Hepatic stellate cell (primary cell): ENCODE data around the gene ATP10D.

Source experiments
- DNase-seq: peaks from one replicate; pipeline ENCODE4 v3.0.0; 2011; ENCODE audit warnings: low spot score

ATP10D gene

DNA sequence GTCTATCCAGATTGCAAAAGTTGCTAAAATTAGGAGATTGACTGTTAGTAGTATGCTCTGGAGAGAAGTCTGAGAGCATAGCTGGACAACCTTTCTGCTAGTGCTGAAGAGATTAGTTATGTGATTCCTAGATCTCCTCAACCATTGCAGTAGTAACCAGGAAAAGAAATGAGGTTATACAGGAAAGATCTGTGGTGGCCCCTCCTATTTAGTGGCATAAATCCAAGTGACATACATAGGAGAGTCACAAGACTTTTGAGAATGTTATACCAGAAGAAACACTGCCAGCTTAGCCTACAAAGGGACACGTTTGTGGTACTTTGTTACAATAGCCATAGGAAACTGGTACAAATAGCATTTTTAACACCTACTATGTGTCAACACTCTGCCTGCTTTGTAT, 105.2 kb downstream of the ATP10D start:
- DNase-seq, result no peak

DNA sequence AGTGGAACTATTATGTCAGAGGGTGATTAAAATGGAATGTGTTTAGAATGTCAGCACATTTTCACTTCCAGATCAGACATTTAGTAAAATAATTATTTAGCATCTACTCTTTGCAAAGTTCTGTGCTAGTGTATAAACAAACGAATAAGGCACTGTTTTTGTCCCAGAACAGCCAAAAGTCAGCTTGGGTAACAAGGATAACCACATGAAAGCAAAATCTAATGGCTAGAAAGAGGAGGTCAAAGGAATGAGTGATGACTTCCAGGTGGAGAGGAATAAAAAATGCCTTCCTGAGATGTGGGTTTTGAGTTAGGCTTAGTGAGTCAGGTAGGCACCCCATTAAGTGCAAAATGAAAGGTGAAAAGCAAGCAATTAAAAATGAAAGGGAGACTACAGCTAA, 112.6 kb downstream of the ATP10D start:
- no peak for DNase-seq

- DNase-seq, result no peak
Observed at GRCh38 chr4:47598320-47598719, 113.2 kb downstream of the ATP10D start.

GRCh38 chr4:47598896-47599295, 113.8 kb downstream of the ATP10D start:
- DNase-seq, result no peak

DNA sequence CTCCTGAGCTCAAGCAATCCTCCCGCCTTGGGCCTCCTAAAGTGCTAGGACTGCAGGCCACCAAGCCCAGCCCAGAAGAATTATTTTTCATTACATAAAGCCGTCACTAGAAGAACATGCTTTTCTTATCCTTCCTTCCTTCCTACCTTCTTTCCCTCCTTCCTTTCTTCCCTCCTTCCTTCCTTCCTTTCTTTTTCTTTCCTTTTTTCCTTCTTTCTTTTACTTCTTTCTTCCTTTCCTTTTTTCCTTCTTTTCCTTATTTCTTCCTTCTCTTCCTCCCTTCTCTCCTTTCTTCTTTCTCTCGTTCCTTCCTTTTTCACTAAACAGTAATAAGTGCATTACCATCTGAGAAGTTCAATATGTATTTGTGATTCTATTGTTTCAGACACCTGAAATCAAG, 121.4 kb downstream of the ATP10D start:
- no peak for DNase-seq

GRCh38 chr4:47612116-47613023, 127.3 kb downstream of the ATP10D start:
- no peak for DNase-seq

DNA sequence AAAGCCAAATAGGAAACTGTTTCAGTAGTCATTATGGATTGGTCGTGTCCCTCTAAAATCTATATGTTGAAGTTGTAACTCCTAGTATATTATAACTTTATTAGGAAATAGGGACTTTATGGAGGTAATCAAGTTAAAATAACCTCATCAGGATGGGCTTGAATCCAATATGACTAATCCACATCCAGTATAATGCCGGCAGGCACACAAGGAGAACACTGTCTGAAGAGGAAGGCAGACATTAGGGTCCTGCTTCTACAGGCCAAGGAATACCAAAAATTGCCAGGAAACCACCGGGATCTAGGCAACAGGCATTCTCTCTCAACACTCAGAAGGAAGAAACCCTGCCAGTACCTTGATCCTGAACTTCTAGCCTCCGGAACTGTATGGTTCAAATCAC, 130.3 kb downstream of the ATP10D start:
- DNase-seq, result no peak

- no peak for DNase-seq
Observed at GRCh38 chr4:47617607-47618006, 132.5 kb downstream of the ATP10D start.

DNA sequence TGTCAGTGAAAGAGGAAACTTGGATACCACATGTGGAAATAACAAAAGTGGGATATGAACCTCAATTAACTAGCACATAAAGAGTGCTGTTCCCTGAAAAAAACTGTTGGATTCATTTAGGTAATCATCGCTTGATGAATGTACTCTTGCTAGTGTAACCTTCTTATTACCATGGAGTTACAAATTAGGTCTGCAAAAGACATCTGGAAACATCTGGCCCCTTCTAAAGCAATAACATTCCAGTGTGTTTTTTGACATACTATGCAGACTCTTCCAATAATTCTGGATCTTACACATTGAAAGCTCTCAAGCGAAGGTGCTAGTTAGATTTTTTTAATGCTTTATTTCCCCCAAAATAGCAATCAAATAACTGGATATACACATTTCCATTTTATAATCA, 134.6 kb downstream of the ATP10D start:
- no peak for DNase-seq

DNA sequence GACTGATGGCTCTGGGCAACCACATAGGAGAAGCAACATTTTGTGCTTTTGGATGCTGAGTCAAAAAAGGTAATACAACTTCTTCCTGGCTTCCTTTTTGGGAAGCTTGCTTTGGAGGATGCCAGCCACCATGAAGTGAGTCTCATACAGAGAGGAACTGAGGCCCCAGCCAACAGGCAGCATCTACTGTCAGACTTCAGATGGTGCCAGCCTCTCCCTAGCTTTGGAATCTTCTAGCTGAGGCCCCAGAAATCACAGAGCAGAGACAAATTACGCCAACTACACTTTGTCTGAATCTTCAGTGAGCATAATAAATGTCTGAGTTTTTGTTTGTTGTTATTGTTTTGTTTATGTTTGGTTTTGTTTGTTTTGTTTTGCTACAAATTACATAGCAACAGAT, 136.1 kb downstream of the ATP10D start:
- no peak for DNase-seq

- DNase-seq, result peak; percentile 54
Observed at GRCh38 chr4:47624031-47624441, 139.0 kb downstream of the ATP10D start.

GRCh38 chr4:47631161-47631560, 146.1 kb downstream of the ATP10D start:
- DNase-seq, result no peak

DNA sequence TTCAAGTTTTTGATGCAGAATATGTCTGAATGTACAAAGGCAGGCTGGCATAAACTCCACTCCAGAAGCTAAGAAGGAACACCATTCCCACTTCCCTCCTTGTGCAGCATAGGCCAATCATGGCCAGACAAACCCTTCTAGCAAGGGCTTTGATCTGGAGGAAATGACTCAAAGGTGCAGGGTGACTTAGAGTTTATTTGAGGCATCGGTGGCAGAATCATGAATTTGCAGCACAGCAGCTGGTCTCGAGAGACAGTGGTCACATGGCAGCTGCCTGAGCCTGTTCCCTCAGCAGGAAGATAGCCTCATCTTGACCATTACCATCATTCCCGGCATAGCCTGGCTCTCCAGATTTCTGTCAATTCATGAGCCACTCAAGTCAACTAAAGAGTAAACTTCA, 154.5 kb downstream of the ATP10D start:
- no peak for DNase-seq

GRCh38 chr4:47640911-47641310, 155.8 kb downstream of the ATP10D start:
- DNase-seq, result no peak

DNA sequence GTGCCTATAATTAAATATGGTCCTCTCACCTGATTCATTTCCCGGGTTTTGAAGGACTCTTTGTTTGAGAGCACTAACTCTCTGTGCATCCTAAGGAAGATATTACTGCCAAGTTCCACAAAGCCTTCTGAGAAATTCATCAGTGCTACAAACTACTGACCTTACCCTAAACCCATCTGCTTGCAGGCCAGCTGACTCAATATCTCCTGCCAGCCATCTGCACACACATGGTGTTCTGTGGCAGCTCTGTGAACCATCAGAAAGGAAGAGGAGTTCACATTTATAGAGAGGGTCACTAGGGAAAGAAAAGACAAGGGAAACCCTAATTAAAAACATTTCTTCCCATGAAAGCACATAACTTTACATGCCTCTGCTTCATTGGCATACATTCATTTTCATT, 156.7 kb downstream of the ATP10D start:
- DNase-seq, result no peak

GRCh38 chr4:47642191-47642830, 157.2 kb downstream of the ATP10D start:
- DNase-seq, result no peak
